ENCODE measurements around the gene EYA2. TPM values are rescaled to one million over a fixed set of nuclear protein-coding genes. Genes with fewer than 3 reads are reported as not detected.

Gene EYA2
- polyA plus RNA-seq, 5 donors: 0.80 to 2.7 (median 1.3) TPM

DNA sequence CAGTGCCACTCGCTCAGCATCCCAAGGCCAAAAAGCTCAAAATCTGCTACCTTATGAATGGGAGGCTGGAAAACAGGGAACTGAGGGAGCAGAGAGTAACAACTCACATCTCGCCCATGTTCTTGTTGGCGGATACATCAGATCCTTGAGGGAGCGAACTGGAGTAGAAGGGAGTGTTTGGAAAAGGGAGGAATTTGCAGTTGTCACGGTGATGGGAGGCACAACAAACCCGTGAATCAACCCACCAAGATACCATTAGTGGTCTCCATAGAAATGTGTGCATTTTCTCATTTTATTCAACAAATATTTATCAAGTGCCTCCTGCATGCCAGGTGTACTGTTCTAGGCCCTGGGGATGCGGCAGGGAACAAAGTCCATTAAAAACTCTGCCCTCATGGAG lies 212.1 kb downstream of the EYA2 start:
- DNase-seq: no peak

DNA sequence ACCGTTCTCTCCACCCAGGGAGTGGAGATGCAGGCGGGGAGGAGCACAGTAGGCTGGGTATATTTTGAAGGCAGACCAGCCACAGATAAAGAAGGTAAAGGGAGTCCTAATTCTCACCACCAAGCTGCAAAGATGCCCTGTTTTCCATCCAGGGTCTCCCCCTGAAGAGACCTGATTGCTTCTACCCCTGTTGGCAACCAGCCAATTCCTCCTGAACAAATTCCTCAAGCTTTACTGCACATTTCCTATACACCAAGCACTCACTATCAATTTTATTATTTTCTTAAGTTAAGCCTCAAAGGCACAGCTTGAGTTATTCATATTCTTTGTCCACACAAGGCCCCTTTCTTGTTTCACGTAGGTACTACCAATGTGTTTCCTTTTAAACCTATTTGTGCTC lies 214.4 kb downstream of the EYA2 start:
- DNase-seq: no peak

DNA sequence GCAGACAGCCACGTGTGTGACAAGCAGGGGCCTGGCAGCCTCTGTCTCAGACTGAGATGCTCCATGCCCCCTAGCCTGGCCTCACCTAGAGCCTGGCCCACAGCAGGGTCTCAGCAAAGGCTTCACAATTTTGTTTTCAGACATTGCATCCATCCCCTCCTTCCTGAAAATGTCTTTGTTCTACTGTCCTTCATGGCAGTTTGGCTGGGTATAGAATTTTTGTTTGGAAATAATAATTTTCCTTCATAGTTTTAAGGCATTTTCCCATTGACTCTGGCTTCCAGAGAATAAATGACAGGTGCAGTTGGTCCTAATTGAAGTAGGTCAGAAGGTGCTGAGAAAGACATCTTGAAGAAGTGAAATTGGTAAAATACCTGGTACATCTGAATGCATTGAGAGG lies 216.2 kb downstream of the EYA2 start:
- DNase-seq: no peak

DNA sequence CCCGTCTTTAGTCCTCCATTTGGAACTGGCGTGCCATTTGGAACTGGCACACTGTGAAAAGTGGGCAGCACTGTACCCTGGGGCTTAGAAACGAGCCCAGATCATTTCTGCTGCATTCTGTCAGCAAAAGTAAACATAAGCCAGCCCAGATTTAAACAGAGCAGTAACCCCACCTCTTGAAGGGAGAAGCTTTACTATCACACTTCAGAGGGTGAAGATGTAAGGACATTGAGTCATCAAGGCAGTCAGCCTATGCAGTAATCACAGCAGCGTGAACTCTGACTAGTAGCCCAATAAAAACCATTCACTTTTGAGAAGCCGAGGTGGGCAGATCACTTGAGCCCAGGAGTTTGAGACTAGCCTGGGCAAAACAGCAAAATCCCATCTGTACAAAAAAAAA lies 216.9 kb downstream of the EYA2 start:
- DNase-seq: no peak

DNA sequence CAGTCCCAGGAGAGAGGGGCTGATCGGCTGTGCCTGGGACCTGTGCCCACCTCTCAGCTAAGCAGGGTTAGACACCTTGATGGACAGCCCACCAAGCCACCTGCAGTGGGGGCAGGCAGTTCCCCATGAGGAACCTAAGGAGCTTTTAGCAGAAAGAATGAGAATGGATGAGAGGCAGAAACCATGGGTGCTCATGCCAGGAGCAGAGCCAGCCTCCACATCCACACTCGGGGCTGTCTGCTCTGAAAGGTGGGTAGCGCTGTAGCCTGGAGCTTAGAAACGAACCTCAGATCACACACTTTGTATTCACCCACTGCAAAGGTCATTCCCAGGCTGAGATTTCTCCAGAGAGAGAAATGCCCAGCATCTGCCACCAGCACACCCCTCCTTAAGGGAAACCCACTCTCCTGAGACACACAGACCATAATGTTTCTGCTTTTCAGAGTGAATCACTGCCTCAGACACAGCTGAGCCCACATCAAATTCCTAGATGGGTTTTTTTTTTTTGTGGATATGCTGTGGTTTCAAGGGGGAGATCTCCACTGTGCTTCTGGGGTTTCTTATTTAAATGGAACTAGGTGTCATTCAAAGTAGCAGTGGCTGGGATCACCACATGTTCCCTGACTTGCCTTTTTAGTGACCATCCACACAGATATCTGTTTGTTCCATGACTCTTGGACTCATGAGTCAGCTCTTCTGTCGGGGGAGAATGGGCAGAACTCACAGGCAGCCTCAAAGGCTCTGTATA lies 218.9 kb downstream of the EYA2 start:
- no peak for DNase-seq

DNA sequence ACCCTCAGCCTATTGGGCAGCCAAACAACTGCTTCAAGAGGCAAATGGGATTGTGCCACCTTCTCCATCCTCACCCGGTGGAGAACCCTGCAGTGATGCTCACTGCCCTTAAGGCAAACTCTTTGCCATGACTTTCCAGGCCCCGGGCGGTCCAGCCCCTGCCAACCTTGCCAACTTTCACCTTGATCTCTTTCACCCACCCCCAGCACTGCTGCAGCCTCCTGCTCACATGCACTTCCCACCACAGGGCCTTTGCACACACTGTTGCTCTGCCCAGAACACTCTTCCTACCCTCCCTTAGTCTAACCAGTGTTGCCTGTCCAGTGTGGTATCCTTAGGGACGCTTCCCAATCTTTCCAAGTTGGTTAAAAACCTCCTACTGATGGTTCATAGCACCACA lies 221.1 kb downstream of the EYA2 start:
- DNase-seq: no peak

DNA sequence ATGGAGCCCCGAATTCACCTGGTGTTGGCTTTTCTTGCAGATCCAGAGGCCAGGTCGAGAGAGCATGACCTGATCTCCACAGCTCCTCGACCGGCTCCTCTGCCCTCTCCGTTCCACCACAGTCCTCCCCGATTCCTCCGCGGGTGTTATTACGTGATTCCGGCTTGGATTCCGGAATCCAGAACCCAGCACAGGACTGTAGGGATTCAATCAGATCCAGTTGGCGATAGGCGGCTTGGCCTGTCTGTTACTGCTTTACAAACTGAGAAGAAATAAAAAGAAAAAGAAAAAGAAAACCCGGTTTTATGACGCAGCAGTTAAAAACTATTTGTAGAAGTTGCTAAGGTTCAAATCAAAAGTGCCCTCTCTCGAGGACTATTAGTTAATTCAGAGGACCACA lies 222.7 kb downstream of the EYA2 start:
- DNase-seq: no peak

DNA sequence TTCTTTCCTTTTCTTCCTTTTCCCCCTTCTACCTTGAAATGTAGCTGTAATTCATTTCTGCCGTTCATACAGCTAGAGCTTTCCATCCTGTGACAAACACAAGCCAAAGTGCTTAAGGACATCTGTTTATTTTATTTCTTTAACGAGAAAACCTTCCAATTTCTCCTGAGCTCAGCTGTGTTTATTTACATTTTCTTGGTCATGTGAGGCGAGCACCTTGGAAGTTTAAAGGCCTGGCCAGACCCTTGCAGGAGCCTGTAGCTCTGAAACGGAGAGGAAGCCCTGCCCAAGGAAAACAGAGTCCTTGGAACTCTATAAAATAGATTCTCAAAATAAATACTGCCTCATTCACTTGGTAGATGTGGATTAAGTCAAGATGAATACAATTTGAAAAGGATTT lies 223.1 kb downstream of the EYA2 start:
- no peak for DNase-seq

DNA sequence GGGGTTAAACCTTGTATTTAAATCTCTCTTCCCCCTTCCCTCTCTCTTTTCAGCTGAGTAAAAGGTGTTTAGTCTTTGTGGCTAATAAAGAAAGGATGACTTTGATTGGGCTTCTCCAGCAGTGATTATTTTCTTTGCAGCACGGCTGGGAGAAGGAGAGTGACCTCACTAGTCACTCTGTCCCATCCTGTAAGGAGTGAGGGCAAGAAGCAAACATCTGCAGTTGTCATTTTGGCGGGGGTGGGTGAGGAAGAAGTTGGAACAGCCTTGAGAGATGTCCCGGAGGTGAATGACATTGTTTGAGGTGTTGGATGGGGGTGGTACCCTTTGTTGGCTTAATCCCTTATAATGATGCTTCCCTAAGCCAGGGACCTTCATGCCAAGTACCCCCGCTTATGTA lies 223.6 kb downstream of the EYA2 start:
- no peak for DNase-seq

DNA sequence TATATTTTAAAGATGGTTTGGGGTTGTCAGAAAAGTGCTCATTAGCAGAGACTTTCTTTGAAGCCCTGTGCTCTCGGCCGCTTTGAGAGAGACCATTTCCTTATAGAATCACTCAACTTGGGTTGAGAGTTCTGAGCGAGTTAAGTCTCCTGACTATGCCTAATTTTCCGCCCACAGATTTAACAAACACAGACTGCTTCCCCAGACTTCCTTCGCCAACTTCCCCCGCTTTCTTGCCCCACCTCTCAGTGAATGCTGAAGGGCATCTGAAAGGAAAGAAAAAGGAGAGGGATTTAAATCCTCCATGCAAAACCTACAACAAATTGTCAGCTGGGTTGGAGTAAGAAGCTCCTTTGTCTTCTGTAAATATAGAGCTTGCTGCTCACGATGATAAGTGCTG lies 224.0 kb downstream of the EYA2 start:
- DNase-seq: no peak

DNA sequence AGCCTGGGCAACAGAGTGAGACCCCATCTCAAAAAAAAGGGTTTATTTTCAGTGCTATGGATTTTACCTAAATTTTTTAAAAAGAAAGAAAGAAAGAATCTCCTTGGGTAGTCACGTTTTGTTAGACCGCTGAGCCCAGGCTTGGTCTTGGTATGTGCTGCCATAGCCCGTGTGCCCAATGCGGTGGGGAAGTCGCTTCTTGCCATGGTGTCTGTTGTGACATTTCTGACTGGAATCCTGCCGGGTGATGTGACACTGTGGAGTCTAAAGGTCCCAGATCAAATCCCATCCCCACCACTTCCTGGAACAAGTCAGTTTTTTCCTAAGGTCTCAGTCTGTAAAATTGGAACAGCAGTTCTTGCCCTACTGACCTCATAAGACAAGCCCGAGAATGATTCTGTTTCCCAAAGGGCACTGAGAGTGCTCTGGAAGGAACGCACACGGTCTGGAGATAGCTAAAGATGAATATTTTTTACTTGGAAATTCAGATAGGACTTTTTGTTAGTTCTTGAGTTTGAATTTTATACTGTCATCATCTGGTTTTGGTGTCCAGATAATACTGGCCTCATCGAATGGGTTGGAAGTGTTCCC lies 225.8 kb downstream of the EYA2 start:
- no peak for DNase-seq

DNA sequence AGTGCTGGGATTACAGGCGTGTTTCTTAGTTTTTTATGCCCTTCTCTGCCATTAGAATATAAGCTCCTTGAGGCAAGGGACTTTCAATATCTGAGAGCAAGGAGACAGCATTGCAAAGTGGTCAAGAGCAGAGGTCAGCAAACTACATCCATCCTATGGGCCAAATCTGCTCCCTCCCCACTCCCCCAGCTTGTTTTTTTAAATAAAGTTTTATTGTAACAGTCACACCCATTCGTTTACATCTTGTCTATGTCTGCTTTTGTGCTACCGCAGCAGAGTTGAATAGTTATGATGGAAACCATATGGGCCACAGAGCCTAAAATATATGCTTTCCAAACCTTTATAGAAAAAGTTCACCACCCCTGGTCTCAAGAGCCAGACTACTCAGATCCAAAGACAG lies 227.9 kb downstream of the EYA2 start:
- DNase-seq: no peak

DNA sequence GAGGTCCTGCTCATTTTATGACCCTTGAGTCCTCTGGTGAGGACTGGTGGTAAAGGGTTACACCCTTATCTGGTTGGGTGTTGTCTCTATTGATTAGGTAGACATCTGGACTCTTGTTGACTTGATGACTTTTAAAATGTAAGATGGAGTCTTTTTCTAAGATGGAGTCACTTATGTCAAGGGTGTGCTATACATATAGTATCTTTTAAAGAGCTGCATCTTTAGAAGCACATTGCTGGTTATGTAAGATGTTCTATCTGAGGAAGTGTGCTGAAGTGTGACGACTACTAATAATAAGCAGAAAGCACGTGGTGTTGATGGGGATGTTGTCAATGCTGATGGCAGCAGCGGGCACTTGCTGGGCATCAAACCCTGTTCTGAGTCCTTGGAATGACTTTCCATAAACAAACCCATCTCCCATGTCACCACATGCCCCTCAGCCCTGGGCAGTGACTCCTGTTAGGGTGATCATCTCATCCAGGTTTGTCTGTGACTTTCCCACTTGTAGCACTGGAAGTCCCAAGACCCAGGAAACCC lies 229.6 kb downstream of the EYA2 start:
- DNase-seq: no peak

DNA sequence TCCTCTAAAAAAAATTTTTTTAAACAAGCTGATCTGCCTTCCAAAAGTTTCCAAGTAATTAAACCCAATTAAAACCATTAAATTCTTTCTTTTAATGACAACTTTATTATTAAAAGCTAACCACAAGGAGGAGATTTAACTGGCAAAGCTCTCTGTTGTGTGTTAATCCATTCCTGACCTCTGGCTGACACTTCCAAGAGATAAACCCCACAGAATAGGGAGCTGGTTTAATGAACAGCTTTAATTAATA lies 230.8 kb downstream of the EYA2 start:
- no peak for DNase-seq

DNA sequence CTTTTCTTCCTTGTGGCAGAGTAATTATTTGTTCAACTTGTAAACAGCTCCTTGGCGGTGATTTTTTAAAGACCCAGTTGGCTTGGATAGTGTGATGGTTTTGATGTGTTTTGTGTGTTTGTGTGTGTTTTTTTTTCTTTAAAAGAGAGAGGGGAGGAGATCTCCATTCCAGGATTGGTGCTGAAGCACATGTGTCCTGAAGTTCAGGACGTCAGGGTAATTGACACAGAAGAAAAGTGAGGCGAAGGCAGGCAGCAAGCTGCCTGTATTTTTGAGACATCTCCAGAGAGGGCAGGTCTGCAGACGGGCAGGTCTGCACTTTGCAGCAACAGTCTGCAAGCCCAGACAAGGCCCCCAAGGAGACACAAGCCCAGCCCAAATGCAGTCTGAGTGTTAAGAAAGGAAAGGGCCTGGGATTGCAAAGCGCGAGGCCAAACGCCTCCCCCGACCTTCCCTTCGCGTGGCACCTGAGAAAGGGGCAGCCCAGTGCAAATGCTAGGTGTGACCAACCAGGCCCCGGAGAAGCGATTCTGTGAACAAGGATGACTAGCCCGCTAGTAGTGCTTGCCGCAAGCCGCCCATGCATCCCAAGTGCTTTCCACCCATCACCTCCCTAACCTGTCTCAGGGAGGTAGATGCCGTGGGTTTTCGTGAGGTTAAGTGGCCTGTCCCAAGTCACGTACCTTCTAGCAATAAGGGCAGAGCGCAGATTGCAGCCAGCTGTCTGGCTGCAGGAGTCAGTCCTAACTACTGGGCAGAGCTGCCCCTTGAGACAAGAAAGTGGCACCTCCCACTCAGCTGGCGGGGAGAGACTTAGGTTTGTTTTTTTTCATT lies 231.3 kb downstream of the EYA2 start:
- DNase-seq: peak; percentile 51 to 64

DNA sequence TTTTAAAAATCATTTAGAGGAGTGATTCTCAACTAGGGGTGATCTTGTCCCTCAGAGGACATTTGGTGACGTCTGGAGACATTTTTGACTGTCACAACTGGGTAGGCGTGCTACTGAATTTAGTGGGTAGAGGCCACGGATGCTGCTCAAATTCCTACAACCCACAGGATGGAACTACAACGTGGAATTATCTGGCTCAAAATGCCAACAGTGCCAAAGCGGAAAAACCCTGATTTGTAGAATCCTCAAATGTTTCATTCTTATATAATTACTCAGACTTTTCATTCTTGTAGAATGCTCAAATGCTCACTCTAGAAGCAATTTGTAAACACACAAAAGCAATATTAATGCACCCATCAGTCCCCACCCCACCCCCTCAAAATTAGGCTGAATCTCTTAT lies 232.1 kb downstream of the EYA2 start:
- DNase-seq: no peak

DNA sequence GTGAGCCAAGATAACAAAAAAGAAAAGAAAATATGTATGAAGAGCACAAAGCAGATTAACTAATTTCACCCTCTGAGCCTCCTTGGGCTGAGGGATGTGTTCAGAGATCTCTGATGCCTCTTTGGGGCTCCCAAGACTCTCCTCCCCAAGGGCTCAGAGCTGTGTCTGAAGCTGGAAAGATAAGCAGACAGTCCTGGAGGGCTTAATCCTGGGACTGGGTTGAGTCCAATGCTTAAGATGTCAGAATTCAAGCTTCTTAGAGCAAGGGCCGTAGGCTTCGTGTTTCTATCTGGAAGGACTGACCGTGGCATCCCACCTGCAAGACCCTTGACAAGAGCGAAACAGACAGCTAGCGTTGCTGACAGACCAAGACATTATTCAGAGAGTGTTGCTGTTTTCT lies 232.9 kb downstream of the EYA2 start:
- no peak for DNase-seq

DNA sequence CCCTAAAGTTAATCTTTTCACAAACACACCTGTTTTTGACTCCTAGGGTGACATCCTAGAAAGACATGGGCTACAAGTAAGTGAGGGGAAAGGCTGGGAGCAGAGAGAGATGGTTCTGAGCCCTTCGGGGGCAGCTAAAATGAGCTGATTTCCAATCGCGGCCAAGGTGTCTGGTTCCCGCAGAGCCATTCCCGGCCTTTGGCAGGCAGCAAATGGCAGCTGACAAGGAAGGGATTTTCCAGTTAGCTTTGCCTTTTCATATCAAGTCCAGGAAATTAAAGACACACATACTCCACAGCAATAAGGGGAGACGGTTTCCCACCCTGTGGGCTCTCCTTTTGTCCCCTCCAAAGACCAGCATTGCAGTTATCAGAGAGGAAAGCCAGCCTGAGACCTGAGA lies 233.4 kb downstream of the EYA2 start:
- DNase-seq: no peak

DNA sequence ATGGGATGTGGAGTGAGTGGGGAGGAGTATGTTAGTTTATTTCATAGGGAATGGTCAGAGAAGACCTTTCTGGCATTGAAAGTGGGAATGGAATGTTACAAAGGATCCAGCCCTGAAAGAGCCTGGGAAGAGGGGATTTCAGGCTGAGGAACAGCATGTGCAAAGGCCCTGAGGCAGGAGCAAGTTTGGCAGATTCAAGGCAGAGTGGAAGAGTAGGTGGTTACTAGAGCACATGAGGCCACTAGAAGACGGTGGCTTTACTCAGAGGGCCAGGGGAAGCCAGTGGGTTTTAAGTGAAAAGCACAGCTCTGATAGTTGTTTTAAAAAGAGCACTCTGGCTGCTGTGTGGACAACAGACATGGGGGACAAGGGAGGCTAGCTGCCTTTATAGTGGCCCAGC lies 234.7 kb downstream of the EYA2 start:
- DNase-seq: no peak

DNA sequence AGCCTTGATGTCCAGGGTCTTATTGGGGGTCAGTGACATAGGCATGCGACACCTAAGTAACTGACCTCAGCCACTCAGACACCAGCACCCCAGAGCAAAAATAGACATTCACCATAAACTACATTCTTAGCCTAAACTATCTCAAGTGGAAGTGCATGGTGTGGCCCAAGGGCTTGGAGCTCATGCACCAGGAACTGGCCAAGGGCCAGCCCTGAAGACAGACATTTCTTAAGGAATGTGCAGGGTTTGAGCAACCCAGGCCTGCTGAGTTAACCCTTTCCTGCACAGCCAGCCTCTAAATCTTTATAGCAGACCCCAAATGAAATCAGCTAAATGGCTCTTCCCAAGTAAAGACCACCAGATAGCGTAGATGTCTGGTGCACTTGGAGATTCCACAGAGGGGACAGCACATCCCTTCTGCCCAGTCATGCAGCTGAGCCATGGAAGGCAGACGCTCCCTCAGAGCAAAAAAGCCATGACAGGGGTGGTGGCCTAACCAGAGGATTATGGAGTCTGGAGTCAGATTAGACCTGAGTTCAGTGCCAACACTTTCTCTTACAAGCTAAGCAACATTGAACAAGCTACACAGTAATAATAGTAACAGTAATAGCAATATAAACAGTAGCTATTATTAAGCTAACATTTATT lies 239.3 kb downstream of the EYA2 start:
- peak in 1 of 2 donors; percentile 38 for DNase-seq

DNA sequence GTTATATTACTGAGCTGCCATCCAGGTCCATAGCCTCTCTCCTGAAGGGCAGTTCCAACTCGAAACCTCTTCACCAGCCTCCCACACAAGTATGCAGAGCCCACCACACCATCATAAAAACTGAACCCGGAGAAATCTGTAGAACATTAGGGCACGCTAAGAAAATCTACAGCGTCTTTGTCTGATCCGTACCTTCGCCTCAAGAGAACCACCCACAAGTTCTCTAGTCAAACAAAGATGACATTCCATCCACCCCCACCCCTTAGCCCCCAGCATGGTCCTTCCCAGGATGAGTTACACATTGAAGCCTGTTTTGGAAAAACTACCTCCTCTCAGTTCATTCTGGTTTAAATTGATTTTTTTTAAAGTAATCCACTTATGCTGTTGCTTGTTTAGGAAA lies 242.1 kb downstream of the EYA2 start:
- DNase-seq: no peak

DNA sequence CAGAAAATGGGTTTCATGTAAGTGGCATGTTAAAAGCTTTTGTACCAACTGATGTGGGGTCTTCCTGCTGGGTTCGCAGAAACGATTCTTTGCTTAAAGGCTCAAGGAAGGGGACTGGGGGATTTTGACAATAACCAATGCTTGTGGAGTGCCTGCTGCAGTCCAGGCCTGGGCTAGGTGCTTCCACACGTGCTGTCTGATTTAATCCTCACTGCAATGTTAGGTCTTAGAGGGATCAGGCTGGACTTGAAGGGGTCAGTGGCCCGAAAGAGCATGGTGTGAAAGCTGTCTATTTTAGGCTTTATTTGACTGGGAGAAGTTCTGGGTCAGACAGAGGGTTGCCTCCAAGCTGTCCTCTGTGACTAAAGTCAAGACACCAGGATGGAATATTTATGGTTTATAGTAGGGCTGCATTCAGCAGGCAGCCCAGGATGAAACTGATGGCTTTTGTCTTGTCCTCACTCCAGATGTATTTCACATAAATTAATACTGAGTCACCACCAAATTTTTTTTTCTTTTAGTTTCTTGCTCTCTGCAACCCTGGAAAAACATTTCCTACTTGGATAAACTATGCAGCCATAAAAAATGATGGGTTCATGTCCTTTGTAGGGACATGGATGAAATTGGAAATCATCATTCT lies 242.7 kb downstream of the EYA2 start:
- no peak for DNase-seq
